Liver (tissue), 9 donors: Measurements from ENCODE around the gene VSNL1. TPM values are rescaled to one million over a fixed set of nuclear protein-coding genes. Genes with fewer than 3 reads are reported as not detected.

ENCODE experiments used
- DNase-seq: peaks from one replicate; pipeline ENCODE4 v3.0.0-alpha.2; 2017; ENCODE audit warnings: low spot score
- H3K27ac ChIP-seq, 2 donors: one replicate each; pipeline ENCODE4 v1.7.0; 2013; ENCODE audit warnings: inconsistent platforms in 2 of 2, low read length in 2 of 2, control low read depth in 1 of 2, low read depth in 1 of 2, mild to moderate bottlenecking in 1 of 2
- H3K27me3 ChIP-seq, 4 donors: one replicate each; pipeline versions ENCODE4 v1.6.1 to v1.7.0; 2013; ENCODE audit warnings: low read length in 3 of 4, inconsistent platforms in 1 of 4, mild to moderate bottlenecking in 1 of 4, moderate library complexity in 1 of 4; ENCODE audit not compliant: control insufficient read depth in 4 of 4, insufficient read depth in 4 of 4
- H3K36me3 ChIP-seq, 4 donors: one replicate each; pipeline versions ENCODE4 v1.6.1 to v1.7.0; 2013; ENCODE audit warnings: low read length in 3 of 4, mild to moderate bottlenecking in 3 of 4, low read depth in 1 of 4, moderate library complexity in 1 of 4; ENCODE audit not compliant: control insufficient read depth in 4 of 4, insufficient read depth in 3 of 4
- H3K4me1 ChIP-seq, 4 donors: one replicate each; pipeline versions ENCODE4 v1.6.1 to v1.7.0; 2013; ENCODE audit warnings: low read length in 3 of 4, mild to moderate bottlenecking in 3 of 4, moderate library complexity in 1 of 4; ENCODE audit not compliant: control insufficient read depth in 4 of 4, insufficient read depth in 4 of 4
- H3K4me3 ChIP-seq, 3 donors: one replicate each; pipeline versions ENCODE4 v1.6.1 to v1.7.0; 2013; ENCODE audit warnings: low read length in 3 of 3, control low read depth in 1 of 3, low read depth in 1 of 3, mild to moderate bottlenecking in 1 of 3
- H3K9ac ChIP-seq, 2 donors: one replicate each; pipeline ENCODE4 v1.7.0; 2013; ENCODE audit warnings: low read length in 2 of 2, mild to moderate bottlenecking in 2 of 2, moderate library complexity in 2 of 2, control low read depth in 1 of 2, low read depth in 1 of 2
- H3K9me3 ChIP-seq, 4 donors: one replicate each; pipeline versions ENCODE4 v1.6.1 to v1.7.0; 2013; ENCODE audit warnings: low read length in 3 of 4; ENCODE audit not compliant: control insufficient read depth in 4 of 4
- ATF3 ChIP-seq: IDR thresholded peaks from 2 replicates; pipeline ENCODE4 v1.6.1; 2016; ENCODE audit warnings: antibody characterized with exemption
- CTCF ChIP-seq: fragments of 150-350 bp; IDR thresholded peaks from 2 replicates; pipeline ENCODE4 v1.5.1; 2017; ENCODE audit warnings: improper control_type of control experiment, low read depth, low read length; ENCODE audit not compliant: missing input control
- EGR1 ChIP-seq, 2 donors: IDR thresholded peaks; 2 replicates each; pipeline ENCODE4 v1.6.1; 2016 to 2018; ENCODE audit warnings: antibody characterized with exemption in 2 of 2, low read depth in 2 of 2
- FOXA1 ChIP-seq: IDR thresholded peaks from 2 replicates; pipeline ENCODE4 v1.6.1; 2016; ENCODE audit warnings: antibody characterized with exemption
- FOXA2 ChIP-seq: IDR thresholded peaks from 2 replicates; pipeline ENCODE4 v1.6.1; 2016; ENCODE audit warnings: antibody characterized with exemption
- GABPA ChIP-seq, 2 donors: IDR thresholded peaks in 1 of 2; conservative IDR thresholded peaks in 1 of 2; 2 replicates each; pipeline ENCODE4 v1.6.1; 2016; ENCODE audit warnings: antibody characterized with exemption in 2 of 2, mild to moderate bottlenecking in 1 of 2, moderate library complexity in 1 of 2
- HNF4A ChIP-seq, 2 donors: conservative IDR thresholded peaks; 2 replicates each; pipeline ENCODE4 v1.6.1; 2016; ENCODE audit warnings: antibody characterized with exemption in 2 of 2, mild to moderate bottlenecking in 2 of 2
- HNF4G ChIP-seq: IDR thresholded peaks from 2 replicates; pipeline ENCODE4 v1.6.1; 2016; ENCODE audit warnings: antibody characterized with exemption
- JUND ChIP-seq, 2 donors: IDR thresholded peaks; 2 replicates each; pipeline ENCODE4 v1.6.1; 2016; ENCODE audit warnings: antibody characterized with exemption in 2 of 2
- MAX ChIP-seq: IDR thresholded peaks from 2 replicates; pipeline ENCODE4 v1.6.1; 2016; ENCODE audit warnings: antibody characterized with exemption
- NR2F2 ChIP-seq: IDR thresholded peaks from 2 replicates; pipeline ENCODE4 v1.6.1; 2016; ENCODE audit warnings: antibody characterized with exemption
- RAD21 ChIP-seq, 2 donors: IDR thresholded peaks; 2 replicates each; pipeline ENCODE4 v1.6.1; 2016; ENCODE audit warnings: antibody characterized with exemption in 2 of 2, mild to moderate bottlenecking in 2 of 2
- REST ChIP-seq: IDR thresholded peaks from 2 replicates; pipeline ENCODE4 v1.6.1; 2016; ENCODE audit warnings: antibody characterized with exemption, mild to moderate bottlenecking
- RXRA ChIP-seq, 2 donors: IDR thresholded peaks; 2 replicates each; pipeline ENCODE4 v1.6.1; 2017 to 2018; ENCODE audit warnings: antibody characterized with exemption in 2 of 2, mild to moderate bottlenecking in 1 of 2
- SP1 ChIP-seq: IDR thresholded peaks from 2 replicates; pipeline ENCODE4 v1.6.1; 2018; ENCODE audit warnings: antibody characterized with exemption, mild to moderate bottlenecking
- TAF1 ChIP-seq: conservative IDR thresholded peaks from 2 replicates; pipeline ENCODE4 v1.6.1; 2016; ENCODE audit warnings: antibody characterized with exemption, mild to moderate bottlenecking
- YY1 ChIP-seq: IDR thresholded peaks from 2 replicates; pipeline ENCODE4 v1.6.1; 2016; ENCODE audit warnings: antibody characterized with exemption, mild to moderate bottlenecking
- ZBTB33 ChIP-seq: IDR thresholded peaks from 2 replicates; pipeline ENCODE4 v1.6.1; 2016; ENCODE audit warnings: antibody characterized with exemption
- WGBS: extraction: QIAGEN DNeasy Blood & Tissue Kit; methylation state at CpG from one replicate; pipeline ENCODE4 v1.1.7; 2013; 5-methylcytosine and 5-hydroxymethylcytosine counted together
- polyA plus RNA-seq, 2 donors: library from polyadenylated mRNA; stranded (reverse) in 1 of 2; unstranded in 1 of 2; fragments of 200-250 nt in 1 of 2; fragments of >200 nt in 1 of 2; fragmentation: Nextera tagmentation in 1 of 2; extraction: Ambion mirVana in 1 of 2; gene quantifications; one replicate each; pipeline versions ENCODE4 v1.2.1 to v1.2.3, GENCODE V29; 2013 to 2015
- total RNA-seq, 2 donors: library from RNA; depleted of rRNA; stranded (reverse); fragments of >200 nt; gene quantifications; one replicate each; pipeline ENCODE4 v1.2.3, GENCODE V29; 2014
- donor health status: healthy.
- donor health status: healthy.
- donor health status: healthy.
- donor health status: healthy.
- donor health status: healthy.

VSNL1 gene
- total and polyA plus RNA-seq, 4 donors, result 2.2 to 32.9 (median 6.3) TPM

- Histone ChIP-seq H3K27me3 (no peaks in the 10 kb centered on the region), H3K36me3 (no peaks in the 10 kb centered on the region), H3K4me3 (no peak overlapping the region), H3K4me1 (peaks cover 0 to 5% (median 2%) of the 10 kb centered on the region in 4 donors), H3K27ac (no peak overlapping the region), H3K9ac (no peak overlapping the region), H3K9me3 (no peaks in the 10 kb centered on the region)
- 88% methylated on average over 2 of the region's 2 CpGs for WGBS
- no peak for DNase-seq
- no peak for TF ChIP-seq ATF3
- no peak for TF ChIP-seq EGR1 (IDR thresholded peaks at IDR 0.05; ENCODE audit: low read depth in 2 of 2)
- no peak for TF ChIP-seq GABPA (IDR thresholded peaks at IDR 0.05 in 1 of 2, conservative IDR thresholded peaks at IDR 0.05 in 1 of 2)
- no peak for TF ChIP-seq RAD21 (IDR thresholded peaks at IDR 0.05)
- no peak for TF ChIP-seq FOXA1
- TF ChIP-seq JUND (IDR thresholded peaks at IDR 0.05), result no peak
- TF ChIP-seq HNF4A (conservative IDR thresholded peaks at IDR 0.05), result no peak
- no peak for TF ChIP-seq HNF4G
- no peak for TF ChIP-seq MAX
- TF ChIP-seq ZBTB33, result no peak
- TF ChIP-seq TAF1, result no peak
- TF ChIP-seq REST, result no peak
- TF ChIP-seq YY1, result no peak
- TF ChIP-seq CTCF, result no peak
- TF ChIP-seq RXRA (IDR thresholded peaks at IDR 0.05), result no peak
- TF ChIP-seq SP1, result no peak
- no peak for TF ChIP-seq FOXA2
Measured at GRCh38 chr2:17520761-17521160, 19.7 kb upstream of the VSNL1 start.

- Histone ChIP-seq H3K27ac (no peak overlapping the region), H3K36me3 (no peaks in the 10 kb centered on the region), H3K4me3 (no peak overlapping the region), H3K9me3 (no peaks in the 10 kb centered on the region), H3K9ac (no peak overlapping the region), H3K27me3 (no peaks in the 10 kb centered on the region), H3K4me1 (peaks cover 0 to 5% (median 2%) of the 10 kb centered on the region in 4 donors)
- DNase-seq, result no peak
- 97% methylated on average over 2 of the region's 2 CpGs for WGBS
- no peak for TF ChIP-seq SP1
- TF ChIP-seq NR2F2, result no peak
- TF ChIP-seq GABPA (IDR thresholded peaks at IDR 0.05 in 1 of 2, conservative IDR thresholded peaks at IDR 0.05 in 1 of 2), result no peak
- TF ChIP-seq RXRA (IDR thresholded peaks at IDR 0.05), result no peak
- TF ChIP-seq HNF4G, result no peak
- no peak for TF ChIP-seq YY1
- TF ChIP-seq TAF1, result no peak
- no peak for TF ChIP-seq FOXA2
- TF ChIP-seq FOXA1, result no peak
- TF ChIP-seq HNF4A (conservative IDR thresholded peaks at IDR 0.05), result no peak
- TF ChIP-seq RAD21 (IDR thresholded peaks at IDR 0.05), result no peak
- no peak for TF ChIP-seq REST
- no peak for TF ChIP-seq ATF3
Measured at GRCh38 chr2:17521621-17522020, 18.9 kb upstream of the VSNL1 start.
